ENCODE results near the gene INSL3. TPM values are rescaled to one million over a fixed set of nuclear protein-coding genes. Genes with fewer than 3 reads are reported as not detected.

Gene INSL3
- total and polyA plus RNA-seq, 4 donors = 0.48 to 0.63 TPM; not detected in 2

DNA sequence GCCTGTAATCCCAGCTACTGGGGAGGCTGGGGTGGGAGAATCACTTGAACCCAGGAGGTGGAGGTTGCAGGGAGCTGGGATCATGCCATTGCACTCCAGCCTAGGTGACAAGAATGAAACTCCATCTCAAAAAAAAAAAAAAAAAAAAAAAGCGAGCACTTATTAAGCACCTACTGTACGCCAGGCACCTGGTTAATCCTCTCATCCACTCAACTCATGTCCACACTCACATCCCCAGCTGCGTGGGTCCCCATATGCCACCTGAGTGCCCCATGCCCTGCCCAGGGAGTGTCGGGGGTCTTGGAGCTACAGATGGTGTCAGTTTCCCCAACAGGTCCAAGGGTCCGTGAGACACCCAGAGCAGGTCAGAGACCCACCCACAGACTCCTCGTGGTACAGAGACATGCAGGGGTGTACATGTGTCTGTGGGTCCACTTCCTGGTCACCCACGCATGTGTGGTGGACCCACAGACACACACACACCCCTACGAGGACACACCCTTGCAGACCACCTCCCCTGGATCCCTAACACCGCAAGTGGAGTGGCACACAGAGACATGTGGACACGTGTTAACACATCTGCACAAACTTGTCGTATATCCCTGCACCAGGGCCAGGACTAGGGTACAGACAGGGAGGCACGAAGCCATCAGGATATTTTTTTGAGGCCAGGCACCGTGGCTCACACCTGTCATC is 3.5 kb downstream of the INSL3 start:
- WGBS (ENCODE audit: insufficient coverage) = 83% methylated on average over 8 of the region's 13 CpGs
- no peaks in the 10 kb centered on the region for H3K36me3 ChIP-seq (ENCODE audit: control insufficient read depth, insufficient read depth, low read length)

DNA sequence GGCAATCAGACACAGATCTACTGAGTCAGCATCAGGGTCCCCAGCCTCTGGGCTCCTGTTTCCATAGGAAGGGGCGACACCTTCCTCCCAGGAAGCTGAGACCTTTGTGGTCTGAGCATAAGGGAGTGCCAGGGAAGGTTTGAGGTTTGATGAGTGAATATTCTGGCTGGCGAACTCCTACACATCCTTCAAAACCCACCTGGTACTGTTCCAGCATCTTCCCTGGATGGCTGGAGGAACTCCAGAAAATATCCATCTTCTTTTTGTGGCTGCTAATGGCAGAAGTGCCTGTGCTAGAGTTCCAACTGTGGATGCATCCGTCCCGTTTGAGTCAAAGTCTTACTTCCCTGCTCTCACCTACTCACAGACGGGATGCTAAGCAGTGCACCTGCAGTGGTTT is 9.2 kb downstream of the INSL3 start:
- H3K9me3 ChIP-seq (ENCODE audit: control insufficient read depth, insufficient read depth, low read length) = no peaks in the 10 kb centered on the region
- no peaks in the 10 kb centered on the region for H3K4me1 ChIP-seq (ENCODE audit: control insufficient read depth, insufficient read depth, low read length)
- H3K4me3 ChIP-seq (ENCODE audit: low read depth, low read length) = no peak overlapping the region
- H3K36me3 ChIP-seq (ENCODE audit: control insufficient read depth, insufficient read depth, low read length) = no peaks in the 10 kb centered on the region
- 65% methylated on average over 4 of the region's 5 CpGs for WGBS (ENCODE audit: insufficient coverage)
- H3K27ac ChIP-seq (ENCODE audit: low read depth, low read length) = no peak overlapping the region
- H3K27me3 ChIP-seq (ENCODE audit: control insufficient read depth, insufficient read depth, low read length) = no peaks in the 10 kb centered on the region
- DNase-seq (ENCODE audit: low read depth in 4 of 6, low spot score in 6 of 6) = no peak

More for the DNA sequence above, 3.5 kb downstream of the INSL3 start:
- Histone ChIP-seq H3K4me1 (ENCODE audit: control insufficient read depth, insufficient read depth, low read length) (no peaks in the 10 kb centered on the region), H3K4me3 (ENCODE audit: low read depth, low read length) (no peak overlapping the region), H3K9me3 (ENCODE audit: control insufficient read depth, insufficient read depth, low read length) (no peaks in the 10 kb centered on the region), H3K27ac (ENCODE audit: low read depth, low read length) (no peak overlapping the region), H3K27me3 (ENCODE audit: control insufficient read depth, insufficient read depth, low read length) (no peaks in the 10 kb centered on the region)
- DNase-seq (ENCODE audit: low read depth in 4 of 6, low spot score in 6 of 6) = no peak

DNA sequence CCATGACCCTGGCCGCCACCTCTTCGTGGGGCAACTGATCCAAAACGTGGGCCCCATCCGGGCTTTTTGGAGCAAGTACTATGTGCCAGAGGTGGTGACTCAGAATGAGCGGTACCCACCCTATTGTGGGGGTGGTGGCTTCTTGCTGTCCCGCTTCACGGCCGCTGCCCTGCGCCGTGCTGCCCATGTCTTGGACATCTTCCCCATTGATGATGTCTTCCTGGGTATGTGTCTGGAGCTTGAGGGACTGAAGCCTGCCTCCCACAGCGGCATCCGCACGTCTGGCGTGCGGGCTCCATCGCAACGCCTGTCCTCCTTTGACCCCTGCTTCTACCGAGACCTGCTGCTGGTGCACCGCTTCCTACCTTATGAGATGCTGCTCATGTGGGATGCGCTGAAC is 9.6 kb downstream of the INSL3 start:
- DNase-seq (ENCODE audit: low read depth in 4 of 6, low spot score in 6 of 6) = no peak
- Histone ChIP-seq H3K9me3 (ENCODE audit: control insufficient read depth, insufficient read depth, low read length) (no peaks in the 10 kb centered on the region), H3K27me3 (ENCODE audit: control insufficient read depth, insufficient read depth, low read length) (no peaks in the 10 kb centered on the region), H3K4me1 (ENCODE audit: control insufficient read depth, insufficient read depth, low read length) (no peaks in the 10 kb centered on the region), H3K36me3 (ENCODE audit: control insufficient read depth, insufficient read depth, low read length) (no peaks in the 10 kb centered on the region), H3K4me3 (ENCODE audit: low read depth, low read length) (no peak overlapping the region), H3K27ac (ENCODE audit: low read depth, low read length) (no peak overlapping the region)
- WGBS (ENCODE audit: insufficient coverage) = 90% methylated on average over 20 of the region's 20 CpGs

DNA sequence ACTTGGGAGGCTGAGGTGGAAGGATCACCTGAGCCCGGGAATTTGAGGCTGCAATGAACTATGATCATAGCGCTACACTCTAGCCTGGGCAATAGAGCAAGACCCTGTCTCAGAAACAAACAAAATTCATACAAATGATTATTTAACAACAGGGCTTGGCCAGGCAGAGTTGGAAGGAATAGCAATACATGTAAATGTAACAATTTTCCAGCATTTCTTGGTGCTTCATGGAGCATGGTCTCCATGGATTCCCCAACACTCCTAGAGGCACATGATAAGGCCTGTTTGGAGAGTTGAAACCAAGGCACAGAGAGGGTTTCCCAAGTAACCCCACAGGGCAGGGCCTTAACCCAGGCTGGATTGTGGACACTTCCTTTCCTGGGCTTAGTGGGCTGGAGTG is 10.2 kb downstream of the INSL3 start:
- Histone ChIP-seq H3K4me1 (ENCODE audit: control insufficient read depth, insufficient read depth, low read length) (no peaks in the 10 kb centered on the region), H3K27ac (ENCODE audit: low read depth, low read length) (no peak overlapping the region), H3K4me3 (ENCODE audit: low read depth, low read length) (no peak overlapping the region), H3K9me3 (ENCODE audit: control insufficient read depth, insufficient read depth, low read length) (no peaks in the 10 kb centered on the region), H3K36me3 (ENCODE audit: control insufficient read depth, insufficient read depth, low read length) (no peaks in the 10 kb centered on the region), H3K27me3 (ENCODE audit: control insufficient read depth, insufficient read depth, low read length) (no peaks in the 10 kb centered on the region)
- no CpG with 5 or more reads among the region's 2 CpGs for WGBS (ENCODE audit: insufficient coverage)
- no peak for DNase-seq (ENCODE audit: low read depth in 4 of 6, low spot score in 6 of 6)

DNA sequence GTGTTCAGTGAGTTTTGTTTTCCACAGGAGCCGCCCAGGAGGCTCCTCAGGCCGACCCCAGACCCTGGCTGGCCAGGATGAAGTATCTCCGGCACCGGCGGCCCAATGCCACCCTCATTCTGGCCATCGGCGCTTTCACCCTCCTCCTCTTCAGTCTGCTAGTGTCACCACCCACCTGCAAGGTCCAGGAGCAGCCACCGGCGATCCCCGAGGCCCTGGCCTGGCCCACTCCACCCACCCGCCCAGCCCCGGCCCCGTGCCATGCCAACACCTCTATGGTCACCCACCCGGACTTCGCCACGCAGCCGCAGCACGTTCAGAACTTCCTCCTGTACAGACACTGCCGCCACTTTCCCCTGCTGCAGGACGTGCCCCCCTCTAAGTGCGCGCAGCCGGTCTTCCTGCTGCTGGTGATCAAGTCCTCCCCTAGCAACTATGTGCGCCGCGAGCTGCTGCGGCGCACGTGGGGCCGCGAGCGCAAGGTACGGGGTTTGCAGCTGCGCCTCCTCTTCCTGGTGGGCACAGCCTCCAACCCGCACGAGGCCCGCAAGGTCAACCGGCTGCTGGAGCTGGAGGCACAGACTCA is 13.5 kb downstream of the INSL3 start:
- DNase-seq (ENCODE audit: low read depth in 4 of 6, low spot score in 6 of 6) = no peak
- Histone ChIP-seq H3K27ac (ENCODE audit: low read depth, low read length) (no peak overlapping the region), H3K4me1 (ENCODE audit: control insufficient read depth, insufficient read depth, low read length) (no peaks in the 10 kb centered on the region), H3K27me3 (ENCODE audit: control insufficient read depth, insufficient read depth, low read length) (no peaks in the 10 kb centered on the region), H3K9me3 (ENCODE audit: control insufficient read depth, insufficient read depth, low read length) (no peaks in the 10 kb centered on the region), H3K36me3 (ENCODE audit: control insufficient read depth, insufficient read depth, low read length) (no peaks in the 10 kb centered on the region), H3K4me3 (ENCODE audit: low read depth, low read length) (no peak overlapping the region)
- WGBS (ENCODE audit: insufficient coverage) = 61% methylated on average over 37 of the region's 38 CpGs

DNA sequence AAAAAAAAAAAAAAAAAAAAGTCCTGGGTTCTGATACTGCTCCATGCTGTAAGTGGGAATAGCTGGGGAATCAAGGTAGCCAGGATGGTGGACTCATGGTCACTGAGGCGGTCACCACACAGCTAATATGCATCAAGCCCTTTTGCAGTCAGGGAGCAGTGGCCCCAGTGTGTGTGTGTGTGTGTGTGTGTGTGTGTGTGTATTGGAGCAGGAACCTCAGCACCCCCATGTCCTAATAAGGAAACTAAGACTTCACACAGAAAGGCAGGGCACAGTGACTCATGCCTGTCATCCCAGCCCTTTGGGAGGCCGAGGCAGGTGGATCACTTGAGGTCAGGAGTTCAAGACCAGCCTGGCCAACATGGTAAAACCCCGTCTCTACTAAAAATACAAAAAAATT is 14.4 kb downstream of the INSL3 start:
- Histone ChIP-seq H3K9me3 (ENCODE audit: control insufficient read depth, insufficient read depth, low read length) (no peaks in the 10 kb centered on the region), H3K27me3 (ENCODE audit: control insufficient read depth, insufficient read depth, low read length) (peaks cover 3% of the 10 kb centered on the region), H3K36me3 (ENCODE audit: control insufficient read depth, insufficient read depth, low read length) (no peaks in the 10 kb centered on the region), H3K4me3 (ENCODE audit: low read depth, low read length) (no peak overlapping the region), H3K4me1 (ENCODE audit: control insufficient read depth, insufficient read depth, low read length) (no peaks in the 10 kb centered on the region), H3K27ac (ENCODE audit: low read depth, low read length) (no peak overlapping the region)
- DNase-seq (ENCODE audit: low read depth in 4 of 6, low spot score in 6 of 6) = no peak
- 88% methylated on average over 1 of the region's 3 CpGs for WGBS (ENCODE audit: insufficient coverage)

DNA sequence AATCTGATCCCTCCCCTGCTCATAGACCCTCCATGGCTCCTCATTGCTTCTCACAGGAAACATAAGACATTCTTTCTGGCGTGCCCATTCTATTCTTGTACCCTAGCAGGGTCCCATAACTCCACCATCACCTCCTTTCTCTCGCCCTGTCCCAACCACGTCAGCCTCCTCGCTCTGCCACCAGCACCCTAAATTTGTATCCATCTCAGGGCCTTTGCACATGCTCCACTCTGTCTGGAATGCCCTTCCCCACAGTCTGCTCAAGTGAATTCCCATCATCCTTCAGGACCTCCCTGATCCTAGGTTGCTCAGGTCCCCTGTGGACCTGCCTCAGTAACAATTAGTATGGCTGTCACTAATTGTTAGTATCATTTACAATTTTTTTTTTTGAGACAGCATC is 15.9 kb downstream of the INSL3 start:
- Histone ChIP-seq H3K4me3 (ENCODE audit: low read depth, low read length) (no peak overlapping the region), H3K36me3 (ENCODE audit: control insufficient read depth, insufficient read depth, low read length) (no peaks in the 10 kb centered on the region), H3K27me3 (ENCODE audit: control insufficient read depth, insufficient read depth, low read length) (peaks cover 3% of the 10 kb centered on the region), H3K4me1 (ENCODE audit: control insufficient read depth, insufficient read depth, low read length) (no peaks in the 10 kb centered on the region), H3K27ac (ENCODE audit: low read depth, low read length) (no peak overlapping the region), H3K9me3 (ENCODE audit: control insufficient read depth, insufficient read depth, low read length) (no peaks in the 10 kb centered on the region)
- 81% methylated on average over 4 of the region's 4 CpGs for WGBS (ENCODE audit: insufficient coverage)
- DNase-seq (ENCODE audit: low read depth in 4 of 6, low spot score in 6 of 6) = no peak

DNA sequence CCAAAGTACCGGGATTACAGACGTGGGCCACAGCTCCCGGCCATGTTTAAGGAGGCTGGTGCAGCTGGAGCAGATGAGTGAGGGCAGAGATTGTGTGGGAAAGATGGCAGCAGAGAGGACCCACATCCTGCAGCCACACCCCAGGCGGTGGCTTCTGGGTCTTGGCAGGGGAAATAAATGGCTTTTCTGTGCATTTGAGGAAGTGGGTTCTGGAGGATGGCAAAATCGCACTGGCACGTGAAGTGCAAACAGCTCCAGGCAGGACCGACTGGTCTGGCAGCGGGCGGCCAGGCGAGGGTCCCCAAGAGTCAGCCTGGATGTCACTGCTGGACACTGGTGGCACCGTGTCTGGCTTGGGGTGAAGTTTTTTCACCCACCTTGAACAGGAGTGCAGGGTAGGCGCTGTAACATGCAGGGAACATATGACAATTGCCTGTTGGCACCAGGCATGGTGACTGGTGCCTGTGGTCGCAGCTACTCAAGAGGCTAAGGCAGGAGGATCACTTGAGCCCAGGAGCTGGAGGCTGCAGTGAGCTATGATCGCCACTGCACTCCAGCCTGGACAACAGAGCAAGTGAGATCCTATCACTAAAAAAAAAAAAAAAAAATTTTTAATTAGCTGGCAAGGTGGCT is 17.9 kb downstream of the INSL3 start:
- WGBS (ENCODE audit: insufficient coverage) = 65% methylated on average over 11 of the region's 14 CpGs
- no peak for DNase-seq (ENCODE audit: low read depth in 4 of 6, low spot score in 6 of 6)
- H3K36me3 ChIP-seq (ENCODE audit: control insufficient read depth, insufficient read depth, low read length) = no peaks in the 10 kb centered on the region
- H3K27me3 ChIP-seq (ENCODE audit: control insufficient read depth, insufficient read depth, low read length) = peaks cover 3% of the 10 kb centered on the region
- no peaks in the 10 kb centered on the region for H3K4me1 ChIP-seq (ENCODE audit: control insufficient read depth, insufficient read depth, low read length)
- H3K4me3 ChIP-seq (ENCODE audit: low read depth, low read length) = no peak overlapping the region
- no peak overlapping the region for H3K27ac ChIP-seq (ENCODE audit: low read depth, low read length)
- H3K9me3 ChIP-seq (ENCODE audit: control insufficient read depth, insufficient read depth, low read length) = no peaks in the 10 kb centered on the region

DNA sequence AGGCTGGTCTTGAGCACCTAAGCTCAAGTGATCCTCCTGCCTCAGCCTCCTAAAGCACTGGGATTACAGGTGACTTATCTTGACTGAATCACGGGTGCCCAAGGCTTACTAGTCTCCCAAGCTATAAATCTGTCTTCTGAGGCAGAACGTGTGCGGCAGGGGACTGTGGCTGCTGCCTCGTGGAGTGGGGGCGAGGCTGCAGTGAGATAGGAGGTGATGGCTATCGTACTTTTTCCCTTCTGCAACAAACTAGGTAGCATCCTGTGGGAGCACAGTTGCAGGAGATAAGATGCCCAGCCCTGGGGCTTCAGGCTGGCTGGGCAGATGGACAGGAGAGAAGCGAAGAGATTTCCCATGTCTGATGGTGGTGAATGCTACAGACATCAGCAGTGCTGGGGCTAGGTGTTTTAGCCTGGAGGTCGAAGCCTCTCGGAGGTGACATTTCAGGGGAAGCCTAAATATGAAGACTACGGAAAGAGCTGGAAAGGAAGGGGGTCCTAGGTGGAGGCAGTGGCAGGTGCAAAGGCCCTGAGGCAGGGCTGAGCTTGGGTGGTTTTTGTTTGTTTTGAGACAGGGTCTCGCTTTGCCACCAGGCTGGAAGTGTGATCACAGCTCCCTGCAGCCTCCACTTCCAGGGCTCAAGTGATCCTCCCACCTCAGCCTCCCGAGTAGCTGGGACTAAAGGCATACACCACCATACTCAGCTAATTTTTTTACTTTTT is 19.0 kb downstream of the INSL3 start:
- Histone ChIP-seq H3K27ac (ENCODE audit: low read depth, low read length) (no peak overlapping the region), H3K4me1 (ENCODE audit: control insufficient read depth, insufficient read depth, low read length) (no peaks in the 10 kb centered on the region), H3K9me3 (ENCODE audit: control insufficient read depth, insufficient read depth, low read length) (no peaks in the 10 kb centered on the region), H3K4me3 (ENCODE audit: low read depth, low read length) (no peak overlapping the region), H3K36me3 (ENCODE audit: control insufficient read depth, insufficient read depth, low read length) (no peaks in the 10 kb centered on the region), H3K27me3 (ENCODE audit: control insufficient read depth, insufficient read depth, low read length) (peaks cover 3% of the 10 kb centered on the region)
- 72% methylated on average over 12 of the region's 12 CpGs for WGBS (ENCODE audit: insufficient coverage)
- DNase-seq (ENCODE audit: low read depth in 4 of 6, low spot score in 6 of 6) = no peak

Data from spinal cord (tissue), 10 donors.